ENCODE measurements around the gene LPP.

DNA sequence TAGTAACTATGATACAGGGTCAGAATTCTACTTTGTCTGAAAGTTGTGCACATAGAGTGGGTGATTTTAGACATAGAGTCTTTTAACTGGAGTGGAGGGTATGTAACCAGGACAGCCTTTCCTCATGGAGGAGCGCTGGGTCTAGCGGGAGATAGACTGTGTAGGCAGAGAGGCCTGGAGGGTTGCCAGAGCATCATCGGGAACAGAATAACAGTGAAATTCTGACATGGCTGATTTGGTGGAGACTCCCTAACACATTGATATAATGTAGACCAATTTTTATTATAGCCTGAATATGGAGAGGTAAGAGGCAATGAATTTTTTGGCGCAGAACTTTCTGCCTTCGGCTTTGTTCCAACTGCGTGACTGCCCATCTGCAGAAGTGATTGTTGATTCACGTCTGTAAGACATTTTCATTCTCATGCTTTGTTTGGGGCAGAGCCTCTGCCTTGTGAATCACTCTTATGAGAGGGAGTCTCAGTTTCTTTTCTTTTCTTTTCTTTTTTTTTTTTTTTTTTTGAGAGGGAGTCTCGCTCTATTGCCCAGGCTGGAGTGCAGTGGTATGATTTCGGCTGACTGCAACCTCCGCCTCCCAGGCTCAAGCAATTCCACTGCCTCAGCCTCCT lies 16.0 kb downstream of the LPP start:
- TF ChIP-seq GATA3 (IDR thresholded peaks at IDR 0.05; ENCODE audit: low read depth, low read length) (no peak), GATA2 (IDR thresholded peaks at IDR 0.05; ENCODE audit: low read depth, low read length) (no peak)

Data from SH-SY5Y (cell line).